Breast epithelium (tissue), 3 donors: ENCODE measurements around the gene GEN1.

Source experiments
- CTCF ChIP-seq, 3 donors: fragments of 450-650 bp; IDR thresholded peaks; one replicate each; pipeline ENCODE4 v1.5.1; 2016 to 2017; ENCODE audit warnings: antibody characterized with exemption in 3 of 3, mild to moderate bottlenecking in 3 of 3, moderate library complexity in 3 of 3
- POLR2A ChIP-seq: fragments of 450-650 bp; IDR thresholded peaks from one replicate; pipeline ENCODE4 v1.6.1; 2016; ENCODE audit warnings: antibody characterized with exemption, mild to moderate bottlenecking, moderate library complexity

GRCh38 chr2:17798338-17798737 lies 44.4 kb downstream of the GEN1 start:
- no peak for TF ChIP-seq CTCF (IDR thresholded peaks at IDR 0.05)
- TF ChIP-seq POLR2A = no peak
